Myocyte (in vitro differentiated cells): ENCODE data around the gene NAT14. TPM values are rescaled to one million over a fixed set of nuclear protein-coding genes. Genes with fewer than 3 reads are reported as not detected.
"Not testable (repeated sequence)": the region's sequence is repeated elsewhere in the genome, so short reads cannot be mapped to it uniquely, and the experiment has no call there.

ENCODE experiments used
- DNase-seq: peaks from one replicate; pipeline ENCODE4 v3.0.0-alpha.2; 2012; ENCODE audit warnings: low read depth
- polyA plus RNA-seq: library from polyadenylated mRNA; unstranded; fragments of >200 nt; gene quantifications from one replicate; pipeline ENCODE4 v1.2.1, GENCODE V29; 2012; ENCODE audit warnings: missing spikeins
- total RNA-seq: library from RNA; depleted of rRNA; stranded (reverse); fragments of >200 nt; gene quantifications from 2 replicates; pipeline ENCODE4 v1.2.3, GENCODE V29; 2014

The NAT14 gene
- 24.7 and 26.4 TPM in 2 replicates for total RNA-seq
- polyA plus RNA-seq, result 62.1 TPM

GRCh38 chr19:55484593-55485438 lies at the start of gene NAT14:
Gene NAT14 (plus strand): TSS chr19:55485188. CDS start chr19:55485709, 521 bp downstream.
- DNase-seq, result peak; percentile 67

- DNase-seq, result no peak
Observed at GRCh38 chr19:55436847-55437246, 48.1 kb upstream of the NAT14 start.

GRCh38 chr19:55437410-55437809 lies 47.6 kb upstream of the NAT14 start:
- DNase-seq, result peak; percentile 83

GRCh38 chr19:55439052-55439451 lies 45.9 kb upstream of the NAT14 start:
- no peak for DNase-seq

GRCh38 chr19:55440411-55441105 lies 44.4 kb upstream of the NAT14 start:
- no peak for DNase-seq

GRCh38 chr19:55441319-55441691 lies 43.7 kb upstream of the NAT14 start:
- DNase-seq, result no peak

GRCh38 chr19:55441692-55442321 lies 43.2 kb upstream of the NAT14 start:
- no peak for DNase-seq

GRCh38 chr19:55442372-55442961 lies 42.5 kb upstream of the NAT14 start:
- DNase-seq, result no peak

GRCh38 chr19:55443045-55443823 lies 41.8 kb upstream of the NAT14 start, which contains the start of gene SHISA7:
Gene SHISA7 (minus strand): TSS chr19:55443300. CDS start chr19:55442863, 437 bp downstream.
- DNase-seq, result no peak

GRCh38 chr19:55443824-55444480 lies 41.0 kb upstream of the NAT14 start:
- DNase-seq, result no peak

GRCh38 chr19:55444646-55445045 lies 40.3 kb upstream of the NAT14 start:
- no peak for DNase-seq

- no peak for DNase-seq
Observed at GRCh38 chr19:55446060-55446459, 38.9 kb upstream of the NAT14 start.

GRCh38 chr19:55447421-55448174 lies 37.4 kb upstream of the NAT14 start:
- DNase-seq, result peak; percentile 54

GRCh38 chr19:55448175-55448490 lies 36.9 kb upstream of the NAT14 start:
- DNase-seq, result not testable (repeated sequence)

GRCh38 chr19:55449469-55449868 lies 35.5 kb upstream of the NAT14 start:
- no peak for DNase-seq

- no peak for DNase-seq
Observed at GRCh38 chr19:55451163-55451964, 33.6 kb upstream of the NAT14 start.

- no peak for DNase-seq
Observed at GRCh38 chr19:55451965-55452748, 32.8 kb upstream of the NAT14 start.
